ENCODE results near the gene GRAP2.

GRCh38 chr22:39956932-39957664 is 56.2 kb downstream of the GRAP2 start:
- TF ChIP-seq CTCF (conservative IDR thresholded peaks at IDR 0.05; ENCODE audit: low read depth, low read length) (no peak), EZH2 (IDR thresholded peaks at IDR 0.05; ENCODE audit: low read length, unreplicated experiment) (no peak), EZH2phosphoT487 (IDR thresholded peaks at IDR 0.05; ENCODE audit: borderline replicate concordance, low read length) (no peak)

All from PC-3 (cell line).